ENCODE data around the gene CAMTA1. TPM values are rescaled to one million over a fixed set of nuclear protein-coding genes. Genes with fewer than 3 reads are reported as not detected.

CAMTA1 gene
- total RNA-seq, 1 donor from 2014 or later = 68.9 TPM

DNA sequence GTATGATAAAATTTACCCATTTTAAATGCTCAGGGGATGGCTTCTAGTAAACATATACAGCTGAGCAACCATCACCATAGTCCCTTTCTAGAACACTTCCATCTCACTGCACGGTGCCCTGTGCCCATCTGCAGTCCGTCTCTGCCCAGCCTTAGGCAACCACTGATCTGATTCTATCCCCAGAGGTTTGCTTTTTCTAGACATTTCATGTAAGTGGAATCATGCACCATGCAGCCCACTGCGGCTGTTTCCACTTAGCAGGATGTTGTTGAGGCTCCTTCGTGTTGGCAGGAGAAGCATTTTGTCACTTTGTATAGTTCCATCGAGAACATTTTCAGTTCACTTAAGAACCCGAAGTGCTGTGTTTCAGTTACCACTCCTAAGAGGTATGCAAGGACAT is 958.1 kb downstream of the CAMTA1 start:
- DNase-seq (ENCODE audit: low read depth) = no peak

DNA sequence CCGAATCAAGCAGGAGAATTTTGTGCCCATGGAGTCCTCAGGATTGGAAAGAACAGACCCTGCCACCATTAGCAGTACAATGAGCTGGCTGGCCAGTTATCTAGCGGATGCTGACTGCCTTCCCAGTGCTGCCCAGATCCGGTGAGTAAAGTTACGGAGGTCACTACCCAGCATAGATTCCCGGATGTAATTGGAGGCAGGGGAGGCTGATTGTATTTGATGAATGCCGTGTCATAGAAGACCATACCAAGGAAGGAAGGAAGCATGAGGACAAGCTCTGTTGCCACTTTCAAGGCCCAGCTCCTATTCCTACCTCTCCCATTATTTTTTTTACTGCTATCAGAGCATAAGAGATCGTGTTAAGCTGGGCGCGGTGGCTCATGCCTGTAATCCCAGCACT is 959.6 kb downstream of the CAMTA1 start:
- no peak for DNase-seq (ENCODE audit: low read depth)

DNA sequence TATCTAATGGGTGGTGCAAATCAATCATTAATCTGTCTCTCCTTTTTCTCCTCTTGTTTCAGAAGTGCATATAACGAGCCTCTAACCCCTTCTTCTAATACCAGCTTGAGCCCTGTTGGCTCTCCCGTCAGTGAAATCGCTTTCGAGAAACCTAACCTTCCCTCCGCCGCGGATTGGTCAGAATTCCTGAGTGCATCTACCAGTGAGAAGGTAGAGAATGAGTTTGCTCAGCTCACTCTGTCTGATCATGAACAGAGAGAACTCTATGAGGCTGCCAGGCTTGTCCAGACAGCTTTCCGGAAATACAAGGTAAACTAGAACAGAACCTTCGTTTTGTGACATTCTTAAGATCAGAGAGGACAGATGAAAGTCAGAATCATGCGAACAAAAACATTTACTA is 960.5 kb downstream of the CAMTA1 start:
- DNase-seq (ENCODE audit: low read depth) = no peak

DNA sequence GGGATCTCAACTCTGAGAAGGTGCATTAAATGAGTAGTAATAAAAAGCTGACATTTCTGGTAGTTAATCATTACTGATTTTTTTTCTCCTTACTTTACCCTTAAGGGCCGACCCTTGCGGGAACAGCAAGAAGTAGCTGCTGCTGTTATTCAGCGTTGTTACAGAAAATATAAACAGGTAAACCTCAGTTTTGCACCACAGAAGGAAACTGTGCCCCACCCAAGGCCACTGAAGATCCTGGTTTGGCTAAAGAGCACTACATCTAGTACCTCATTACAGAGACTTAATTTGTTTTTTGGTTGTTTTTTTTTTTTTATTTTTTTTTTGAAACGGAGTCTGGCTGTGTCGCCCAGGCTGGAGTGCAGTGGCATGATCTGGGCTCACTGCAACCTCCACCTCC is 962.4 kb downstream of the CAMTA1 start:
- DNase-seq (ENCODE audit: low read depth) = no peak

DNA sequence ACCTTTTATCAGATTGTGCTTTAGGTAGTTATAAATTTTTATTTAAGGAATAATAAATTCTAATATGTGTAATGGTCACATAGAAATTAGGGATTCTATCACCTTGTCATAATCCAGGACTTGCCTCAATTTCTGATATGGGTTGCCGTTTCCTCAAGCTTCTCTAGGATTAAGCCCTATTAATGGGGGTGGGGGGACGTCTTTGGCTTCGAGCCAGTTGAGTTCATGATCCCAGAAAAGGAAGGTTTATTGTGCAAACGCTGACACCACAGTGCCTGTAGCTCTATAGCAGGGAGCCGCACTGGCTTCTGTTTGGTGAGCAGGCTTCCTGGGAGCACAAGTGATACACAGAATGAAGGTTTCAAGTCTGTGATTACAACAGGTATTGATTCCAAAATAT is 963.9 kb downstream of the CAMTA1 start:
- DNase-seq (ENCODE audit: low read depth) = no peak

DNA sequence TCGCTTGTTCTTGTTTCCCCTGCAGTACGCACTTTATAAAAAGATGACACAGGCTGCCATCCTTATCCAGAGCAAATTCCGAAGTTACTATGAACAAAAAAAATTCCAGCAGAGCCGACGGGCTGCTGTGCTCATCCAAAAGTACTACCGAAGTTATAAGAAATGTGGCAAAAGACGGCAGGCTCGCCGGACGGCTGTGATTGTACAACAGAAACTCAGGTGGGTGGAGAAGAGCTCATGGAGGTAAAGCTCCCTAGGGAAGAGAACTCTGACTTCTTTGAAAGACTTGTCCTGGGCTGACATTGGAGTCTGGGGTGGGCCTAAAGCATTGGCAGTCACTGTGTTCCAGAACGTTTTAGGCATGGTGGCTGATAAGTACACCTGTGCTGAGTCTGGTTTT is 965.9 kb downstream of the CAMTA1 start:
- no peak for DNase-seq (ENCODE audit: low read depth)

DNA sequence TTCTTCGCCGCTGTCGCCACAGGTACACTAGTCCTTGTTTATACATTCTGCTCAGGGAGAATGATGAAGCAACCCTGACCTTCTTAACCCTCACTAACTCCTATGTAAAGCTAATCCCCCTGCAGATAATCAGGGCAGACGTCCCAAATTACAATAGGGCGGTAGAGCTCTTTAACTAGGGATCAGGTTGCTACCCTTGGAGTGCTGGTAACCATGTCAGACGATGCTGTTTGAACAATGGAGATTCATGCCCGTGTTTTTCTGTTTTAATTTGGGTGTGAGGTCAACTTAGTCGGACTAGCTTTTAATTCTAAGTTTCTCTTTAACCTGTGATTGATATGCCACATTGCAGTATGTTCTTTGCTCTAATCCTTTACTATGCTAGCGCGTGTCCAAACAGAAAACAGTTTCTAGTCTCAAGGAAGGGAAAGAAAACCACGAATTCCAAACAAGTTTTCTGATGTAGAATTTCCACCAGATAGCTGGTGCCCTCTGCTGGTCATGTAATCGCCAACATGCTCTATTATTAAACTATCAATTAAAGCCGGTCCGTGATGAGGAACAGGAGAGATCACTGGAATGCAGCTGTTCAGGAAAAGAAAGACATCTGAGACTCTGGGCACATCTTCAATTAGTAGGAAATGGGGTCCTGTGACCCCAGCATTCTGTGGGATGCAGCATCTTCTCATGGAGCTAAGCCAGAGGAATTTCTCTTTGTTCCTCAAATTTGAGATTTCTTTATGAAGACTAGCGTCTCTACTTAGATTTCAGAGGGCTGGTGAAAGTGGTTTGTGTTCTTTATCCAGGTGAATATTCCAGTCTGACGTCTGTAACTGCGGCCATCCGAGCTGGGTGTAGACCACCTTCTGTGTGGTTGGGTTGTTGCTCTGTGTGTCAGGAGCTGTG is 967.5 kb downstream of the CAMTA1 start:
- peak; percentile 81 for DNase-seq (ENCODE audit: low read depth)

DNA sequence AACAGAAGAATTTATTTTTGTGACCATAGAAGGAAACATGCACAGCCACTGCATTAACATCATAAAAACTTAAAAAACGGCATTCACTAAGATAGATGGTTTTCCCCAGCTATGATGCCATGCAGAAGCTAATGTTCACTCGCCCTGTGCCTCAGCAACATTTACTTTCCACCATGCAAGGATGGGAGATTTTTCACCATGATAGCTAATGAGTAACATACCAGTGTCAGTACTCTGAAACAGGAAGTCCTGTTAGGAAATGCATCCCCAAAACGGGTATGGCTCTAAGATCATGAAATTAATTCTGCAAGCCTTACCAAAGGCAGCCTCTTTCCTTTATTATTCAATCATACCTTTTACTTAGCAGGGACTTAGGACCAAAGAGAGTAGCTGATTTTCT is 968.4 kb downstream of the CAMTA1 start:
- no peak for DNase-seq (ENCODE audit: low read depth)

DNA sequence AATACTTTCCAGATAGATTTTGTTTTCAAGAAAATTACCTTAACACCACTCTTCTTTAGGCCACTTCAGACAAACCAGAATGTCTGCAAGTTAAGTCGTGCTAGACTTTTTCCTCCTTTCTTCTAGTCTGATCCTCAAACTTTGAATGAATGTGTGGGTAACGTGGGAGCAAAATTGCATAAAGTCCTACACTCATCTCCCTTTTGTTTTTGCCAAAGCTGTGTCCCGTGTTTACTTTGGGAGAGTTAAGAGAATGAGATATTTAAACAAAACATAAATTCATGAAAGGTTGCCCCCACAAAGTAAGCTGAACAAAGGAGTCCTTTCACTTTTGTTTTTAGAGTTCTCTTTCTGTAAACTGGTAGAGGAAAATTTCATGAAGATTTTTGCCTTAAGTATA is 969.0 kb downstream of the CAMTA1 start:
- no peak for DNase-seq (ENCODE audit: low read depth)

DNA sequence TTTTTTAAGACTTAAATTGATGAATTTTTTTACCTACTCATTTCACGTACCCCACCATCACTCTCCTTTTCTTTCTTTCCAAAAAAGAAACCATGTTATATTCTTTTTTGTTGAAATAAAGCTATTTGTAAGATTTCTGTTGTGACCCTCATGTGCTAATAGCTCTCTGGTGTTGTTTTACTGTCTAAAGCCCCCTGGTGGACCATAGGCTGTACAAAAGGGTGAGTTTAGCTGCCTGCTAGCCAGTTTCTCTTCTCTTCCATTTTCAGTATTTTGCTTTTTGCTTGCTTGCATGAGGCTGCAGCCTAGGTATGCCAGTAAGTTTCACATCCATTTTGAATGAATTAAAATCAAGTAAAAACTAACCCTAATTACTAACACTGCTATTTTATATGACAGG is 970.2 kb downstream of the CAMTA1 start:
- peak; percentile 9 for DNase-seq (ENCODE audit: low read depth)

DNA sequence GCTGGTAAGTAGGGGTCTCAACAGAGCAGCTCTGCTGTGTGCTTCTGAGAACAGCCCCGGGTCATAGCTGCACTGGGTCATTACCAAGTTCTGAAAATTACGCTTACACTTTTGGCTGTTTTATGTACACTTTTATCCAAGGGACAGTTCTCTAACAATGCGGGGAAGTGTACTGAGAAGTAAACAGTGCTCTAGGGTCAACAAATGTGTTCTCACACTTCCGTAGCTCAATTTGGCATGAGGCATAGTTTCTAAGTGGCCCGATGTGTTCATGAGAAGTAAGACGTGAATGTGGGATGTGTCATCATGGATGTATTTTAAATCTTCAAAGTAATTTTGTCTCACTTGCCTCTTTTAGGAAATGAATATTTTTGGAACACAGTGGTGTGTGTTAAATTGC is 975.0 kb downstream of the CAMTA1 start:
- no peak for DNase-seq (ENCODE audit: low read depth)

DNA sequence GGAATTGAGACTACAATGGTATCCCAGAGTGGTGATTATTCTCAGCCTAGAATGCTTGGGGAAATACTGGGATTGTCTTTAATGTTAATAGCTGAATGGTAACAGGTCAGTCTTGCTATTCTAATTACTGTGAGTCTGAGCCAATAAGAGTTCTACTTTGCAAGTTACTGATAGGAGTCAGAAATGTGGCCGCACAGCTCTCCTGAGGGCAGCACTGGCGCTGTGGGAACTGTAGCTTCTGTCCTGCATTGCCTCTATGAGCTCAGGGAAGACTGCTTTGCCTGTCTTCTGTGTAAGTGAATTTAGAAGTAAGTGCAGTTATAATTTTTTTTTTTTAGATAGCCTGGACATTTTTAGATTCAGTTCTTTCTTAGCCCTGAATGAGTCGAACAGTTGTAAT is 975.8 kb downstream of the CAMTA1 start:
- DNase-seq (ENCODE audit: low read depth) = no peak

DNA sequence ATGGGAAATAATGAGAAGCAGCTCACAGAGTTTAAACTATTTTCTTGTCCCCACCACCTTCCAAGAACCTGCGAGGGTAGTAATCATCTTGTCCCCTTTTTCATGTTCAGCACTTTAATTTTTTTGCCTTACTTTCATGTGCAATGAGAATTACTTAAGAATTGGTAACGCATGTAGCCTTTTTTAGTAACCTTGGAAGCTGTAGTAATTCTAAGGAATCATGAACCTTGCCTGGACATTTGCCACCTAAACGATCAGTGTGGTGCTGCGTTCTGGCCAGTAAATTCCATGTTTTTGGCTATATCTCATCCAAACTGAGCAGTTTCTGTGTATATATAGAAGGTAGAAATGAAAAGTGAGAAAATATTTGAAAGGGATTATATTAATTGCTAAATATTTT is 981.9 kb downstream of the CAMTA1 start:
- no peak for DNase-seq (ENCODE audit: low read depth)

DNA sequence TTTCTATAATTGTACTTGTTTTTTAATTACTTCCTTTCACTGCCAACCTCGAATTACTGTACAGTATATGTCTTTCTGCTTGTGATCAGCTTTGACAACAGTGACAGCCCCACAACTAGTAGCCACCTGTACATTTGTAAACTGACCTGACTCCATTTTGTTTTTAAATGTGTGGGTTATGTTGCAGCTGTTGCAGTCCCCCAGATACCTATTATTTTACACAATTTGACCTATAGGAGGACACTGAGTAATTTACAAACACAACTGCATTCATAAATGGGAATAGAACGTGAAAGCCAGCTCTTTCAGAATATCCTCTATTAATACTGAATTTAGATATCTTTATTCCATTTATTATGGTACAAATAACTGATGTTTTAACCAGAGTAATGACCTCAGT is 983.3 kb downstream of the CAMTA1 start:
- no peak for DNase-seq (ENCODE audit: low read depth)

DNA sequence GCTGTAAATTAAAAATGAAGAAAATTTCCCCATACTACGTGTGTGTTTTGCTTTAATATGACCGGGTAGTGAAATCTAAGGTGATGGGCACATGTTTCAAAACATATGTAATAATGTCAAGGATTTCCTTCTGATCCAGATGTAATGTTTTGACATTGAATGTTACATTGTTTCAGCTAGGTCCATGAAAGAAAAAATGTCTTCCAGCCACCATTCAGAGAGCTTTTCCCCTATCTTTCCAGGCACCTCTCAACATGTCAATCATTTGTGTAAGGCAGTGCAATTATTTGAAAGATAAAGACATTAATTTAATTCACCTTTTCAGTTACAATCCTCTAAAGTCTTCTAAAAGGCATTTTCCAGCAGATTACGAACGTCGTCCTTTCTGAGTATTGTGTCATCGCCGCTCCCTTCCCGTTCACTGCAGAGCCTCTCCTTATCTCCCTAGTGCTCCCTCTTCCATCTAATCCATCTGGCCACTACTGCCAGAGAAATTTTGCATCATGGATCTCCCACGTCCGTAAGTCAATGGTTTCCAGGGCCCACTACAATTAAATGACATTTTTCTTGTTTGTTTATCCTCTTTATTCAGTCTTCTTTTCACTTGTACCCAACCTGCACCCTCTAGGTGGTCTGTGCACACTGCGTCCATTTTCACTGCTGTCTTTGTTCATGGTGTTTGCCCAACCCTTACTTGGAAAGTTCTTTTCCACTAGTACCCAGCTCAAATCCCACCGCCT is 984.6 kb downstream of the CAMTA1 start:
- no peak for DNase-seq (ENCODE audit: low read depth)

DNA sequence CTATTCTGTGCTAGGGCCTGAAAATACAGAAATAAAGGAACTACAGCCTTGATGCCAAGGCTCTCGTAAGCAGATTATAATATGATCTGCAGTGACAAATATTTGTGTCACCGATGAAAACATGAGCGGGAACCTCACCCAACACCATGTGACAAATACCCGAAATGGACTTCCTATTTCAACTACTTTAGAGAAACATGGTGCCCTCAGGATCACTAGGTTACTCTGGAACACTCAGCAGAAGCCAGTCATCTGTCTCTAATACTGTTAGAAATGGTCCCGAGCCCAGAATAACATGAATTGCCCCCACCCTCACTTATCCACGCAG is 985.4 kb downstream of the CAMTA1 start:
- no peak for DNase-seq (ENCODE audit: low read depth)

DNA sequence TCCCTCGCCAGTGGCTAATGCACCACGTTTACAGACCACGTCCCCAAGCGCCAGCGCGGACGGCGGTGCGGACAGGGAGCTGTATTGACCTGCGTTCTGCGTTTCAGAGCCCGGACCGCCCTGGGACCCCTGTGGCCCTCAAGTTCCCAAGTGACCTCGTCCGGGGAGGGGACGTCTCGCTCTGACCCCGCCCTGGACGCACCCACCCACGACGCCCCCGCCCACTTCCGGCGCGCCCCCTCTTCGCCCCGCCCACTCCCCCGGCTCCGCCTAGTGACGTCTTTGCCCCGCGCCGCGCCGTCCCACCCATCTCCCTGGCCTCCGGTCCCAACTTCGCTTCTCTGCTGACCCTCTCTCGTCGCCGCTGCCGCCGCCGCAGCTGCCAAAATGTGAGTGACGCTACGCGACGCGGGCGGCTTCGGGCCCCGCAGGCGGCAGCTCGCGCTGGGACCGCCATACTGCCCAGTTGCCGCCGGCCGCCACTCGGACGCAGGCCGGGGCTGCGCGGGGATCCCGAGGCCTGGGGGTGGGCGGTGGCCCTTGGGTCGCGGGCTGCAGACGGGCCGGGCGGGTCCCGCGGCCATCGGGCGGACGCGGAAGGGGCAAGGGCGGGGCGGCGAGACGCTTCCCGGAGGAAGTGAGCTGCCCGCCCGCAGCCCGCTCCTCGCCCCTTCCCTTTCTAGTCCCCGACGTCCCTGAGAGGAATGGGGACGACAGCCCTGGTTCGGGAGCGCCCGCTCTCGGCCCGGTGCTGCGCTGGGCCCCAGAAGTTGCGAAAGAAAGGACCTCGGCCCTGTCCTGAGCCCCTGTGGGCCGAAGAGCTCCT is 986.0 kb downstream of the CAMTA1 start, which contains the start of gene VAMP3:
VAMP3 (plus strand) TSS at position 300 of the 826 bp plus-strand sequence; CDS start at position 388, 88 bp downstream.
- DNase-seq (ENCODE audit: low read depth) = peak; percentile 89

DNA sequence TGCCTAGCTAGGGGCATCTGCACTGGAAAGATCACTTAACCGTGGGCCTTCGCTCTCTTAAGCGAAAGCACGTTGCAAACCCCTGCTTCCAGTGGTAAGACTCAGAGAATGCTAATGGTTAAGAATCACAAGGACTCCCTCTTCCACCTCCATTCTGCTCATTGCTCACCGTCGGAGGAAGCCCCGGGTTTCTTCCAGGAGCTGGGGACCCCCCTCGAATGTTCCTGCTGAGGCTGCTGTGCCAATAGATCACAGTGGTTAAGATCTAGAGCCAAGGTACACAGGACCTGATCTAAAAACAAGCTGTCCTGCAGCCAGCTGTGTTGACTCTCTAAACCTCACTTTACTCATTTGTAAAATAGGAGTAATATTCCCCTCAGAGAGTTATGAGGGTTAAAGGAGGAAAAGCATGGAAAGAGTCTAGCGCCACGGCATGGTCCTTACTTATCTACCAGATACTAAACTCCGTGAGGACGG is 986.6 kb downstream of the CAMTA1 start:
- no peak for DNase-seq (ENCODE audit: low read depth)

DNA sequence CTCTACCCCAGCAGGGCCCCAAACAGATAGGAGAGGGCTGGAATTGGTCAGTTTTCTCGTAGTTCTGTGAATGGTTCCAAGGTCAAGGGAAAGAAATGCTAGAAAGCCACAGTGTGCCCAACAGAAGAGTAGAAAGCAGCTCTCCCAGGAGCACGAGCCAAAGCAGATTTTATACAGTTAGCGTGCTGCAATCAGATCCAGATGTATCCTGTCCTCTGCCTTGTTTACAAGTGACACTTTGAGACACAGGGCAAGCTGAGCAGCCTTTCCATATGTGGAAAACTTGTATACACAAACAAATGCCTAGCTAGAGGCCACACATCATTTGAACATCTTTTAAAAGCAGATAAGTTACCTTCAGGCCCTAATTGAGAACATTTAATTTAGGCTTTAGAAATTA is 992.3 kb downstream of the CAMTA1 start:
- DNase-seq (ENCODE audit: low read depth) = no peak

DNA sequence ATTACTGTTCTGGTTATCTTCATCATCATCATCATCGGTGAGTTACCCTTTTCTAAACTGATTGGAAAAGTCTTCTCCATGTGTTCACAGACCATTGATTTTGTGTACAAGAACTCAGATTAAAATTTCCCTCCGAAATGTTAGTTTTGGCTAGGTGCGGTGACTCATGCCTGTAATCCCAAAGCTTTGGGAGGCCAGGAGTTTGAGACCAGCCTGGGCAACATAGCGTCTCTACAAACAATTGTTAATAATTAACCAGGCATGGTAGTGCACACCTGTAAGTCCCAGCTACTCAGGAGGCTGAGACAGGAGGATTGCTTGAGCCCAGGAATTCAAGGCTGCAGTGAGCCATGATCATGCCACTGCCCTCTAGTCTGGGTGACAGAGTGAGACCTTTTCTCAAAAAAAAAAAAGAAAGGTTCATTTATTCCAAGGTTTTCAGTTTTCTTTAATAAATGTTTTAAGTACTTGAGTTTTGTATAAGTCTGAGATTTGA is 992.9 kb downstream of the CAMTA1 start:
- no peak for DNase-seq (ENCODE audit: low read depth)

DNA sequence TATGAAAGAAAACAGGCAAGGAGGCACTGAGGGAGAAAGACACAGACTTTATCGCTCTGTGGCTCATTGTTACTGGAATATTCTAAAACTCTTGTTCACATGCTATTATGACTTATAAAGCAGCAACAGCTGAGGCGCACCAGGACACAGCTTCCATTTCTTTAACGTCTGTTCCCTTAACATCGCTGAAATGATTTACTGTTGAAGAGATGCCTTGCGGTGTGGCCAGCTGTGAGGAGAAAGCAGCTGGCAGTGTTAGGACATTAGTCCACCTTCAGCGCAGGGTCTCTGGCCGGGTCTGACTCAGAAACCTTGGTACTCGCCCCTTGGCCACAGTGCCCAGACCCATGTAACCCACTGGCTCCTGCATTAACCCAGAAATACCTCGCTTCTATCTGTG is 995.7 kb downstream of the CAMTA1 start:
- DNase-seq (ENCODE audit: low read depth) = no peak

Measured in myocyte (in vitro differentiated cells).